OCI-LY3 (cell line): ENCODE results near the gene TRABD2B.

Source experiments
- H2AFZ ChIP-seq: fragments of 200-600, 300-600 bp; shearing (Covaris generic); 2 replicates; pipeline ENCODE4 v1.6.0; 2014; ENCODE audit warnings: antibody characterized with exemption, low read depth, low read length
- H3K27ac ChIP-seq: fragments of 200-600, 300-600 bp; sonication (generic); 2 replicates; pipeline ENCODE4 v1.5.1; 2014; ENCODE audit warnings: mild to moderate bottlenecking, low read length, moderate library complexity, mixed read lengths
- H3K27me3 ChIP-seq: fragments of 200-600, 300-600 bp; sonication (generic); 2 replicates; pipeline ENCODE4 v1.6.1; 2014; ENCODE audit warnings: low read depth, low read length, mixed read lengths
- H3K36me3 ChIP-seq: fragments of 200-600, 300-600 bp; sonication (generic); replicated peaks from 2 replicates; pipeline ENCODE3; 2014; ENCODE audit warnings: low read depth, low read length, mixed read lengths
- H3K4me1 ChIP-seq: fragments of 300-600, 200-600 bp; sonication (generic); 2 replicates; pipeline ENCODE4 v1.6.1; 2014; ENCODE audit warnings: low read length, mixed read lengths
- H3K4me2 ChIP-seq: fragments of 200-600, 300-600 bp; sonication (generic); 2 replicates; pipeline ENCODE4 v1.6.1; 2014; ENCODE audit warnings: low read length, mixed read lengths
- H3K4me3 ChIP-seq: fragments of 300-600, 200-600 bp; sonication (generic); 2 replicates; pipeline ENCODE4 v1.5.1; 2014; ENCODE audit warnings: antibody characterized with exemption, mild to moderate bottlenecking, low read length, moderate library complexity
- H3K79me2 ChIP-seq: fragments of 300-600, 200-600 bp; shearing (Covaris generic); 2 replicates; pipeline ENCODE4 v1.6.1; 2014; ENCODE audit warnings: mild to moderate bottlenecking, low read length, mixed read lengths
- H3K9ac ChIP-seq: fragments of 300-600, 200-600 bp; shearing (Covaris generic); 2 replicates; pipeline ENCODE4 v1.6.0; 2014; ENCODE audit warnings: mild to moderate bottlenecking, low read length, moderate library complexity
- H3K9me3 ChIP-seq: fragments of 200-600, 300-600 bp; shearing (Covaris generic); 2 replicates; pipeline ENCODE4 v1.6.1; 2014; ENCODE audit warnings: low read length, mixed read lengths; ENCODE audit not compliant: insufficient read depth
- H4K20me1 ChIP-seq: fragments of 200-600, 300-600 bp; sonication (generic); 2 replicates; pipeline ENCODE4 v1.6.1; 2016; ENCODE audit warnings: low read length, mixed read lengths; ENCODE audit not compliant: insufficient read depth
- EZH2phosphoT487 ChIP-seq: fragments of 200-600 bp; shearing (Covaris generic); IDR thresholded peaks from 2 replicates; pipeline ENCODE4 v1.6.1; 2018; ENCODE audit warnings: antibody characterized with exemption, mixed run types, low read depth
- TF ChIP-seq, protein P1 (sequence below): fragments of 200-600, 300-600 bp; sonication (generic); IDR thresholded peaks from 2 replicates; pipeline ENCODE4 v1.5.1; 2014; ENCODE audit warnings: antibody characterized with exemption, low read length, low read depth

The TRABD2B gene

DNA sequence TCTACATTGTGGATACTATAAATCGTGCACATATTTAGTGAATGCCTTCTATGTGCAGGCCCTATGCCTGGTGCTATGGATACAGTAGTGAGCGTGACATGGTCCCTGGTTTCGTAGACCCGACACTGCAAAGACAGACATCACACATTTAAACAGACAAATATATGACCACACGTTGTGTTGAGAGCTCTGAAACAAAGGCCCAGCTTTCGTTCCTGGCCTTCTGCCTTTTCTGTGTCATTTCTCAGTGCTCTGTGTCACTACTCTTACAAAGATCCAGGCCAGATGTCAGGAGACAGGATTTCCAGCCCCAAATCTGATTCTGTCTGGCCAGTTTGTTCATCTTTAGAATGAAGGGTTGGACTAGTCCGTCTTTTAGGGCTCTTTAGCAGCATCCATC lies 19.3 kb upstream of the TRABD2B start:
- no peaks in the 10 kb centered on the region for H3K36me3 ChIP-seq
- no peak overlapping the region for H3K9ac ChIP-seq
- H3K4me1 ChIP-seq: no peaks in the 10 kb centered on the region
- H3K79me2 ChIP-seq: no peaks in the 10 kb centered on the region
- H3K9me3 ChIP-seq: no peaks in the 10 kb centered on the region
- no peaks in the 10 kb centered on the region; the same call in 1 of the 2 replicates for H3K27me3 ChIP-seq
- no peak overlapping the region for H2AFZ ChIP-seq
- H3K4me2 ChIP-seq: no peak overlapping the region
- TF ChIP-seq, protein P1, sequence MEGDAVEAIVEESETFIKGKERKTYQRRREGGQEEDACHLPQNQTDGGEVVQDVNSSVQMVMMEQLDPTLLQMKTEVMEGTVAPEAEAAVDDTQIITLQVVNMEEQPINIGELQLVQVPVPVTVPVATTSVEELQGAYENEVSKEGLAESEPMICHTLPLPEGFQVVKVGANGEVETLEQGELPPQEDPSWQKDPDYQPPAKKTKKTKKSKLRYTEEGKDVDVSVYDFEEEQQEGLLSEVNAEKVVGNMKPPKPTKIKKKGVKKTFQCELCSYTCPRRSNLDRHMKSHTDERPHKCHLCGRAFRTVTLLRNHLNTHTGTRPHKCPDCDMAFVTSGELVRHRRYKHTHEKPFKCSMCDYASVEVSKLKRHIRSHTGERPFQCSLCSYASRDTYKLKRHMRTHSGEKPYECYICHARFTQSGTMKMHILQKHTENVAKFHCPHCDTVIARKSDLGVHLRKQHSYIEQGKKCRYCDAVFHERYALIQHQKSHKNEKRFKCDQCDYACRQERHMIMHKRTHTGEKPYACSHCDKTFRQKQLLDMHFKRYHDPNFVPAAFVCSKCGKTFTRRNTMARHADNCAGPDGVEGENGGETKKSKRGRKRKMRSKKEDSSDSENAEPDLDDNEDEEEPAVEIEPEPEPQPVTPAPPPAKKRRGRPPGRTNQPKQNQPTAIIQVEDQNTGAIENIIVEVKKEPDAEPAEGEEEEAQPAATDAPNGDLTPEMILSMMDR: no peak
- no peak for TF ChIP-seq EZH2phosphoT487
- no peaks in the 10 kb centered on the region for H4K20me1 ChIP-seq
- no peak overlapping the region for H3K27ac ChIP-seq
- H3K4me3 ChIP-seq: no peak overlapping the region

DNA sequence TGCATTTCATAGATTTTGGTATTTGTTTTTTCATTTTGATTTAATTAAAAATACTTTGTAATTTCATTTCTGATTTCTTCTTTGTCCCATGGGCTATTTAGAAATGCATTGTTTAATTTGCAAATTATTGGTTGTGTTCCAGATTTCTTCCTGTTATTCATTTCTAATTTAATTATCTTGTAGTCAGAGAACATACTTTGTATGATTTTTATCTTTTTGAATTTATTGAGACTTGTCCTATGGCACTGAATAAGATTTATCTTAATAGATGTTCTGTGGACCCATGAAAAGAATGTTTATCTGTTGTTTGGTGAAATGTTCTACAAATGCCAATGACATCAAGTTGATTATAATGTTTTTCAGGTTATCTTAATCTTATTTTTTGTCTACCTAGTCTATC lies 16.1 kb upstream of the TRABD2B start:
- Histone ChIP-seq H3K9me3 (no peaks in the 10 kb centered on the region), H2AFZ (no peak overlapping the region), H3K79me2 (no peaks in the 10 kb centered on the region), H3K9ac (no peak overlapping the region), H3K27ac (no peak overlapping the region), H3K4me2 (no peak overlapping the region), H4K20me1 (no peaks in the 10 kb centered on the region), H3K4me3 (no peak overlapping the region), H3K36me3 (no peaks in the 10 kb centered on the region), H3K27me3 (no peaks in the 10 kb centered on the region; the same call in 1 of the 2 replicates), H3K4me1 (no peaks in the 10 kb centered on the region)
- no peak for TF ChIP-seq EZH2phosphoT487
- TF ChIP-seq, protein P1: no peak

GRCh38 chr1:48007047-48007446 lies 9.9 kb upstream of the TRABD2B start:
- no peak overlapping the region for H3K4me2 ChIP-seq
- TF ChIP-seq, protein P1: no peak
- no peak for TF ChIP-seq EZH2phosphoT487
- H3K9ac ChIP-seq: no peak overlapping the region
- no peak overlapping the region for H2AFZ ChIP-seq
- no peak overlapping the region for H3K27ac ChIP-seq
- no peaks in the 10 kb centered on the region for H3K27me3 ChIP-seq
- H3K36me3 ChIP-seq: no peaks in the 10 kb centered on the region
- no peaks in the 10 kb centered on the region for H3K4me1 ChIP-seq
- H4K20me1 ChIP-seq: no peaks in the 10 kb centered on the region
- no peaks in the 10 kb centered on the region for H3K9me3 ChIP-seq
- H3K79me2 ChIP-seq: no peaks in the 10 kb centered on the region
- H3K4me3 ChIP-seq: no peak overlapping the region

DNA sequence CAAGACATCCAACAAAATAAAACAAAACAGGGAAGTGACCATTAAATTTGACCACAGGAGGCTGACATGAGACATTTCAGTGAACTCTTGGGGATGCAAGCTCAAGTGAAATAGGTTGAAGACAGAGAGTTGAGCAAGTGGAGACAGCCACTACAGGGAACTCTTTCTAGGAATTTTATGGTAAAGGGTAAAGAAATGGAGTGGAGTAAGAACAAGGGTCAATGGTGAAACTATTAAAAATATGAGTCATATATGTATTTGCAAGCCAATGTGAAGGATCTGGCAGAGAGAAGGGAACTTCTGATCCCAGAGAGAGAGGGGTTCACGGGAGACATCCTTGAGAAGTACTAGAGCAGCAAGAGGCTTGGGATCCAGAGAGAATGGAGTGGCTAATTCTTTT lies 9.1 kb upstream of the TRABD2B start:
- Histone ChIP-seq H2AFZ (no peak overlapping the region), H3K9me3 (no peaks in the 10 kb centered on the region), H3K4me3 (no peak overlapping the region), H3K4me2 (no peak overlapping the region), H3K27ac (no peak overlapping the region), H3K36me3 (no peaks in the 10 kb centered on the region), H3K79me2 (no peaks in the 10 kb centered on the region), H3K9ac (no peak overlapping the region), H3K4me1 (no peaks in the 10 kb centered on the region), H4K20me1 (no peaks in the 10 kb centered on the region), H3K27me3 (no peaks in the 10 kb centered on the region)
- TF ChIP-seq, protein P1: no peak
- no peak for TF ChIP-seq EZH2phosphoT487
